ENCODE measurements around the gene KDM5A.

The KDM5A gene

GRCh38 chr12:292186-292585 lies 96.9 kb downstream of the KDM5A start:
- H3K9me3 ChIP-seq (ENCODE audit: control insufficient read depth, low read length) = no peaks in the 10 kb centered on the region
- no peak for TF ChIP-seq CTCF (IDR thresholded peaks at IDR 0.05)
- no peaks in the 10 kb centered on the region for H3K27me3 ChIP-seq (ENCODE audit: control insufficient read depth, insufficient read depth, low read length)
- H3K9ac ChIP-seq = no peak overlapping the region
- H3K4me3 ChIP-seq (ENCODE audit: low read depth, low read length) = no peak overlapping the region
- H3K79me2 ChIP-seq = no peaks in the 10 kb centered on the region
- H3K4me1 ChIP-seq = no peaks in the 10 kb centered on the region
- no peak overlapping the region for H3K27ac ChIP-seq
- peaks cover 2% of the 10 kb centered on the region for H3K36me3 ChIP-seq (ENCODE audit: control insufficient read depth, insufficient read depth, low read length)
- H2AFZ ChIP-seq = no peak overlapping the region
- H3K4me2 ChIP-seq (ENCODE audit: low read length) = no peak overlapping the region

GRCh38 chr12:291153-291723 lies 97.9 kb downstream of the KDM5A start:
- H3K36me3 ChIP-seq (ENCODE audit: control insufficient read depth, insufficient read depth, low read length) = peaks cover 2% of the 10 kb centered on the region
- no peaks in the 10 kb centered on the region for H3K9me3 ChIP-seq (ENCODE audit: control insufficient read depth, low read length)
- no peak overlapping the region for H3K9ac ChIP-seq
- no peak overlapping the region for H3K4me3 ChIP-seq (ENCODE audit: low read depth, low read length)
- H3K4me2 ChIP-seq (ENCODE audit: low read length) = no peak overlapping the region
- no peaks in the 10 kb centered on the region for H3K4me1 ChIP-seq
- H3K27me3 ChIP-seq (ENCODE audit: control insufficient read depth, insufficient read depth, low read length) = no peaks in the 10 kb centered on the region
- TF ChIP-seq CTCF (IDR thresholded peaks at IDR 0.05) = no peak
- H3K79me2 ChIP-seq = no peaks in the 10 kb centered on the region
- no peak overlapping the region for H2AFZ ChIP-seq
- H3K27ac ChIP-seq = no peak overlapping the region

DNA sequence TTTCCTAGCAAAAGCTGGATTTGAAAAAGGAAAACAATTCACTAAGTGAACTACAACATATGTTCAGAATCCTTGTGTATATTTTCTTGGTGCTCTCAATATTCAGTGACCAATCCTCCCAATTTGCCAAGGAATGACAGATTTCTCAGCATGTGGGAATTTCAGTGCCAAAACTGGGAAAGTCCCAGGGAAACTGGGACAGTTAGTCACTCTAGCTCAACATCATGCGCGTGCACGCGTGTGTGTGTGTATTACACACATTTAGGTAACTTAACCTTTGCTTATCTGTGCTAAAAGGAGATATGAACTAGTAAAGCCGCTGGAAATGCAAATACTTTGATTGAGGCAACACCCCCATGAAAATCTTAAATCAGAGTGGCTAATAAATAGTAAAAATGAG lies 100.4 kb downstream of the KDM5A start:
- H3K27ac ChIP-seq = no peak overlapping the region
- no peak overlapping the region for H3K9ac ChIP-seq
- H3K4me2 ChIP-seq (ENCODE audit: low read length) = no peak overlapping the region
- no peaks in the 10 kb centered on the region for H3K36me3 ChIP-seq (ENCODE audit: control insufficient read depth, insufficient read depth, low read length)
- no peaks in the 10 kb centered on the region for H3K27me3 ChIP-seq (ENCODE audit: control insufficient read depth, insufficient read depth, low read length)
- no peaks in the 10 kb centered on the region for H3K79me2 ChIP-seq
- no peak overlapping the region for H3K4me3 ChIP-seq (ENCODE audit: low read depth, low read length)
- TF ChIP-seq CTCF (IDR thresholded peaks at IDR 0.05) = no peak
- no peaks in the 10 kb centered on the region for H3K4me1 ChIP-seq
- H3K9me3 ChIP-seq (ENCODE audit: control insufficient read depth, low read length) = no peaks in the 10 kb centered on the region
- H2AFZ ChIP-seq = no peak overlapping the region

GRCh38 chr12:286531-287300 lies 102.4 kb downstream of the KDM5A start:
- no peaks in the 10 kb centered on the region for H3K9me3 ChIP-seq (ENCODE audit: control insufficient read depth, low read length)
- H3K4me3 ChIP-seq (ENCODE audit: low read depth, low read length) = no peak overlapping the region
- no peak overlapping the region for H3K27ac ChIP-seq

More at GRCh38 chr12:286531-287300, 102.4 kb downstream of the KDM5A start:
- Histone ChIP-seq H3K4me2 (ENCODE audit: low read length) (no peak overlapping the region), H3K36me3 (ENCODE audit: control insufficient read depth, insufficient read depth, low read length) (no peaks in the 10 kb centered on the region), H3K4me1 (no peaks in the 10 kb centered on the region), H2AFZ (no peak overlapping the region), H3K79me2 (no peaks in the 10 kb centered on the region), H3K9ac (no peak overlapping the region), H3K27me3 (ENCODE audit: control insufficient read depth, insufficient read depth, low read length) (no peaks in the 10 kb centered on the region)
- no peak for TF ChIP-seq CTCF (IDR thresholded peaks at IDR 0.05)
